Measurements from ENCODE around the gene GPR153. TPM values are rescaled to one million over a fixed set of nuclear protein-coding genes. Genes with fewer than 3 reads are reported as not detected.
"Not testable (repeated sequence)": the region's sequence is repeated elsewhere in the genome, so short reads cannot be mapped to it uniquely, and the experiment has no call there.

GPR153 gene
- total RNA-seq, 3 donors from 2014 or later (not counting 1 experiment from before 2014, with no cell fraction given): 8.5 to 9.7 (median 8.7) TPM

DNA sequence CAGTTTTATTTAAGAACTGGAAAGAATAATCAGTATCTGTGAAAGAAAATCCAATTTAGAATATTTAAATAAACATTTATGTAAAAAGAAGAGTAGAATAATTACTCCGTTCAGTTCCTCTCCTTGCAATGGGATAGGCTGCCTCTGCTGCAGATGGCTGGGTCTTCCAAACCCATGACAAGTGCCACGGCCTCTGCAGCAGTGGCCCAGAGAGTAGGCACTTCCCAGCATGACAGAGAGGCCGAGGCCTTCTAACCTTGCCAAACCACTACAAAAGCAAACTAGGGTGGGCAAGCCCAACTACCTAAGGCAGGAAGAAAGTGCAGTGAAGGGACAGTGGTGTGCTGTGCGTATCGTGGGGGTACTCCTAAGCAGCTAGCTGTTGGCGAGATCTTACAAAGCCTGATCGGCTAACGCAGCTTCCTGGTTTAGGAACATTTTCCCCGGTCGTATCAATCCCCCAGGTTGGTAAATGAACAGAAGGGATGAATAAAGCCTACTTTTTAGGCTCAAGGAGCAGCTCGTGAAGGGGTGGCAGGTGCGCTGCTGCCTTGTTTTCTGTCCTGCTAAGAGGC lies 39.6 kb downstream of the GPR153 start:
- Mint-ChIP-seq H3K9me3 (no peaks in the 10 kb centered on the region), H3K27ac (no peak overlapping the region), H3K27me3 (ENCODE audit: low read depth in 2 of 2) (no peaks in the 10 kb centered on the region)

DNA sequence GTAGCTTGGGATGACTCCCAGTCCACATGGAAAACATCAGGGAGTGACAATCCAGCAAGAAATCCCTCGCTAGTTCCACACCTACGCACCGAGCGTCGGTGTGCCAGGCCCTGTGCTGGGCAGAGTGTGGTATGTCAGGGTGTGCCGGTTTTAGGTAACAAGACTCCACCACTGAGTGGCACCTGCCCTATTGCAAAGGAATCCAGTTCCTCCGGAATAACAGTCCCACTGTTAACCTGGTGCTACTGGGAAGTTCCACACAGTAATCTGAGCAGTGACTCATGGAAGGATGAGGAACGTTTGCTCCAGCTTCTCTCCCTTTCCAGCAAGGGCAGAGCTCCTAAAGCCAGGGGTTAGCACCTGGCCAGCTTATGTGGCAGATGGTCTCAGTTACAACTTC lies 40.7 kb downstream of the GPR153 start:
- no peak overlapping the region for H3K27ac Mint-ChIP-seq
- Histone ChIP-seq H3K27ac (ENCODE audit: low read length) (no peak overlapping the region), H3K4me1 (ENCODE audit: control insufficient read depth, insufficient read depth, low read length) (no peaks in the 10 kb centered on the region), H3K27me3 (ENCODE audit: control insufficient read depth, insufficient read depth, low read length) (no peaks in the 10 kb centered on the region), H3K36me3 (ENCODE audit: control insufficient read depth, insufficient read depth, low read length) (peaks cover 20% of the 10 kb centered on the region), H3K4me3 (ENCODE audit: low read length) (no peak overlapping the region), H3K9me3 (ENCODE audit: control insufficient read depth, insufficient read depth, low read length) (no peaks in the 10 kb centered on the region)
- TF ChIP-seq, protein P1, sequence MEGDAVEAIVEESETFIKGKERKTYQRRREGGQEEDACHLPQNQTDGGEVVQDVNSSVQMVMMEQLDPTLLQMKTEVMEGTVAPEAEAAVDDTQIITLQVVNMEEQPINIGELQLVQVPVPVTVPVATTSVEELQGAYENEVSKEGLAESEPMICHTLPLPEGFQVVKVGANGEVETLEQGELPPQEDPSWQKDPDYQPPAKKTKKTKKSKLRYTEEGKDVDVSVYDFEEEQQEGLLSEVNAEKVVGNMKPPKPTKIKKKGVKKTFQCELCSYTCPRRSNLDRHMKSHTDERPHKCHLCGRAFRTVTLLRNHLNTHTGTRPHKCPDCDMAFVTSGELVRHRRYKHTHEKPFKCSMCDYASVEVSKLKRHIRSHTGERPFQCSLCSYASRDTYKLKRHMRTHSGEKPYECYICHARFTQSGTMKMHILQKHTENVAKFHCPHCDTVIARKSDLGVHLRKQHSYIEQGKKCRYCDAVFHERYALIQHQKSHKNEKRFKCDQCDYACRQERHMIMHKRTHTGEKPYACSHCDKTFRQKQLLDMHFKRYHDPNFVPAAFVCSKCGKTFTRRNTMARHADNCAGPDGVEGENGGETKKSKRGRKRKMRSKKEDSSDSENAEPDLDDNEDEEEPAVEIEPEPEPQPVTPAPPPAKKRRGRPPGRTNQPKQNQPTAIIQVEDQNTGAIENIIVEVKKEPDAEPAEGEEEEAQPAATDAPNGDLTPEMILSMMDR (IDR thresholded peaks at IDR 0.05): no peak
- ATAC-seq: no peak
- H3K4me1 Mint-ChIP-seq: peaks cover 0 to 5% of the 10 kb centered on the region in 2 donors
- no peaks in the 10 kb centered on the region for H3K9me3 Mint-ChIP-seq
- H3K36me3 Mint-ChIP-seq: peaks cover 6% of the 10 kb centered on the region
- 94% methylated on average over 8 of the region's 8 CpGs for WGBS (ENCODE audit: insufficient coverage)
- peaks cover 5% of the 10 kb centered on the region in 2 donors for H3K27me3 Mint-ChIP-seq (ENCODE audit: low read depth in 2 of 2)
- intact Hi-C loops (cut with micrococcal nuclease): no loop called here
- no peak for DNase-seq
- H3K4me3 Mint-ChIP-seq: no peak overlapping the region

More for the DNA sequence above, 39.6 kb downstream of the GPR153 start:
- TF ChIP-seq, protein P1 (IDR thresholded peaks at IDR 0.05): no peak
- no peak for DNase-seq
- Histone ChIP-seq H3K4me3 (ENCODE audit: low read length) (no peak overlapping the region), H3K36me3 (ENCODE audit: control insufficient read depth, insufficient read depth, low read length) (peaks cover 20% of the 10 kb centered on the region), H3K27ac (ENCODE audit: low read length) (no peak overlapping the region), H3K4me1 (ENCODE audit: control insufficient read depth, insufficient read depth, low read length) (no peaks in the 10 kb centered on the region), H3K27me3 (ENCODE audit: control insufficient read depth, insufficient read depth, low read length) (no peaks in the 10 kb centered on the region), H3K9me3 (ENCODE audit: control insufficient read depth, insufficient read depth, low read length) (no peaks in the 10 kb centered on the region)
- Mint-ChIP-seq H3K36me3 (peaks cover 6% of the 10 kb centered on the region), H3K4me3 (no peak overlapping the region), H3K4me1 (peaks cover 0 to 5% of the 10 kb centered on the region in 2 donors)
- intact Hi-C loops (cut with micrococcal nuclease): no loop called here
- ATAC-seq: no peak
- WGBS (ENCODE audit: insufficient coverage): 93% methylated on average over 11 of the region's 12 CpGs

DNA sequence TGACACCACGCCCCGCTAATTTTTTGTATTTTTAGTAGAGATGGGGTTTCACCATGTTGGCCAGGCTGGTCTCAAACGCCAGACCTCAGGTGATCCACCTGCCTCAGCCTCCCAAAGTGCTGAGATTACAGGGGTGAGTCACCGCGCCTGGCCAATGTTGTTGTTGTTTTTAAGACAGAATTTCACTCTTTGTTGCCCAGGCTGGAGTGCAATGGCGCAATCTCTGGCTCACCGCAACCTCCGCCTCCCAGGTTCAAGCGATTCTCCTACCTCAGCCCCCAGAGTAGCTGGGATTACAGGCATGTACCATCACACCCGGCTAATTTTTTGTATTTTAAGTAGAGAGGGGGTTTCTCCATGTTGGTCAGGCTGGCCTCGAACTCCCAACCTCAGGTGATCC lies 41.3 kb downstream of the GPR153 start:
- H3K36me3 ChIP-seq (ENCODE audit: control insufficient read depth, insufficient read depth, low read length): peaks cover 17% of the 10 kb centered on the region
- H3K4me1 ChIP-seq (ENCODE audit: control insufficient read depth, insufficient read depth, low read length); DNase-seq; H3K4me1 Mint-ChIP-seq; ATAC-seq; H3K9me3 Mint-ChIP-seq; H3K36me3 Mint-ChIP-seq; H3K27me3 Mint-ChIP-seq (ENCODE audit: low read depth in 2 of 2); H3K9me3 ChIP-seq (ENCODE audit: control insufficient read depth, insufficient read depth, low read length); intact Hi-C loops (cut with micrococcal nuclease); H3K27ac ChIP-seq (ENCODE audit: low read length); H3K27me3 ChIP-seq (ENCODE audit: control insufficient read depth, insufficient read depth, low read length); H3K27ac Mint-ChIP-seq; H3K4me3 ChIP-seq (ENCODE audit: low read length); H3K4me3 Mint-ChIP-seq: not testable (repeated sequence)
- WGBS (ENCODE audit: insufficient coverage): 94% methylated on average over 11 of the region's 11 CpGs

DNA sequence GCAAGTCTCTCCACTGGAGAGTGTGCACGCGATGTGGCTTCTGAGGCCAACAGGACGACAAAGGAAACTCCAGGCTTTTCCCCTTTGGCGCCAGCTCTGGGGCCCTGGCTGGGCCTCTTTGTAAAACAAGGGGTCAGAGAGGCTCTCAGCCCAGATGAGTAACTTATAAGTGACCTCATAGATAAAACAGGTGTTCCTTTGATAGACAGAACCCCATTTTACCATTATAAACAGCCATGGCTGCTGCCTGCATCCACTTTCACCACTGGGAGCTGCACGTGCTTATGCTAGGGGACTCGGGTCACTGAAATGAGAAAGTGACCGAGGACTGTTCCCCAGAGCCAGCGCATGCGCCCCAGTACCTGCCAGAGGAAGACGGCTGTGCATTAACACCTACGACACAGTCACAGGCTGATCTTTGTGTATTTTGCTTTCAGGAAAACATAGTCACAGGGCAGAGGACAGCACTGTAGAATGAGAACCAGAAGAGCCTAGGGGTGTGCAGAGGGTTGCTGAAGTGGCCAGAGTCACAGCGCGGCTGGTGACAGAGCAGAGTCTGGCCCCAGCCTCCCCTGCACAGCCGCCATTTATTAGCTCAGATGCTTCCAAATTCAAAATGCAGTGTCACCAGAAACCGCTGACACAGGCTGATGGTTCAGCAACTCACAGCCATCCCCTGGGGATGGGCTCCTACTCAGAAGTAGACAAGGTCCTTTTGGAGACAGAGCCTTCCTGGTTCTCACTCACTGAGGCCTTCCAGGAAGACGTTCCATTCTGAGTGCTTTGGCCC lies 42.3 kb downstream of the GPR153 start:
- Histone ChIP-seq H3K36me3 (ENCODE audit: control insufficient read depth, insufficient read depth, low read length) (peaks cover 7% of the 10 kb centered on the region), H3K27ac (ENCODE audit: low read length) (no peak overlapping the region), H3K4me3 (ENCODE audit: low read length) (no peak overlapping the region), H3K27me3 (ENCODE audit: control insufficient read depth, insufficient read depth, low read length) (no peaks in the 10 kb centered on the region), H3K4me1 (ENCODE audit: control insufficient read depth, insufficient read depth, low read length) (no peaks in the 10 kb centered on the region), H3K9me3 (ENCODE audit: control insufficient read depth, insufficient read depth, low read length) (no peaks in the 10 kb centered on the region)
- H3K9me3 Mint-ChIP-seq: no peaks in the 10 kb centered on the region
- no peaks in the 10 kb centered on the region for H3K4me1 Mint-ChIP-seq
- no peak overlapping the region for H3K27ac Mint-ChIP-seq
- intact Hi-C loops (cut with micrococcal nuclease): no loop called here
- H3K36me3 Mint-ChIP-seq: no peaks in the 10 kb centered on the region
- no peak for ATAC-seq
- TF ChIP-seq, protein P1 (IDR thresholded peaks at IDR 0.05): no peak
- H3K4me3 Mint-ChIP-seq: no peak overlapping the region
- DNase-seq: no peak
- WGBS (ENCODE audit: insufficient coverage): 94% methylated on average over 16 of the region's 16 CpGs
- peaks cover 5 to 8% of the 10 kb centered on the region in 2 donors for H3K27me3 Mint-ChIP-seq (ENCODE audit: low read depth in 2 of 2)
